ENCODE data around the gene BTRC.
A peak's percentile ranks its signal among the peaks of the same experiment; 100 is the strongest.

Gene BTRC

DNA sequence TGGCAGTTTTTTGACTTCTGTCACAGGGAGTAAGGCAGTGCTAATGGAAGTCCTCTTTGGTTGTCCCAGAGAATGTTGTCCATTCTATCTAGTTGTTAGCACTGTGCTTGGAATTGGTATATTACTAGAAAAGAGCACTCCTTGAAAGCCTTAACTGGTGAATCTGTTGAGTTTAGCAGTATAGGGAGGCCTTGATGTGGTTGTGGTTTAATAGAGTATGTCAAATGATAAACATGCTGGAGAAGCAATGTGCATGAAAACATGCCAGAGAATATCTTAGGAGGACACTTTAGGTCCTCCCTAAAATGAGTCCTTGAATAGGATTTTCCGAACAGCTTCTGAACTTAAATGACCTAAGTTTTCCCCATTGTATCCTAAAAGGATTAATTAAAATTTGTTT, 98.6 kb downstream of the BTRC start:
- H3K36me3 Mint-ChIP-seq (ENCODE audit: low read depth), result no peaks in the 10 kb centered on the region
- no peak for DNase-seq
- H3K27me3 Mint-ChIP-seq, result no peaks in the 10 kb centered on the region
- no peak overlapping the region for H3K4me3 Mint-ChIP-seq
- H3K27ac Mint-ChIP-seq, result no peak overlapping the region
- H3K4me1 Mint-ChIP-seq (ENCODE audit: low read depth), result peaks cover 33% of the 10 kb centered on the region
- H3K9me3 Mint-ChIP-seq, result no peaks in the 10 kb centered on the region

DNA sequence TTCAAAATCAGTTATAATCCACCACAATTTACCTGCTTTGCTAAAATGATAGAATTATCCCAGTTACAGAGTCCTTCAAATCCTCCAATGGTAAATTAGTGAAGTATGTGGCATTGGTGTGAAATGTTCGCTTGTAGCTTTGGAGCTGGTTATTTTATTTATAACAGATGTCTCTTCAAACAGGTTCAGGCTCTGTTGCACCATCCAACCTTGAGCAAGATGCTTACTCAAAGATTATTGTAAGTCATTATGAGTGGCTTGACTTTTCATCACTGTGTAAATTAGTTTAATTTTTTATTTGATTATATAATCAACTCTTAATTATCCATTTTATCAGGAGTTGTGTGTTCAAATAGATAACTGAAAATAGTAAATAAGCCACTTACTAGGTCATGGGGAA, 99.4 kb downstream of the BTRC start:
- DNase-seq, result no peak
- H3K27me3 Mint-ChIP-seq, result no peaks in the 10 kb centered on the region
- no peaks in the 10 kb centered on the region for H3K9me3 Mint-ChIP-seq
- H3K4me1 Mint-ChIP-seq (ENCODE audit: low read depth), result peaks cover 37% of the 10 kb centered on the region
- H3K36me3 Mint-ChIP-seq (ENCODE audit: low read depth), result no peaks in the 10 kb centered on the region
- no peak overlapping the region for H3K27ac Mint-ChIP-seq
- no peak overlapping the region for H3K4me3 Mint-ChIP-seq

DNA sequence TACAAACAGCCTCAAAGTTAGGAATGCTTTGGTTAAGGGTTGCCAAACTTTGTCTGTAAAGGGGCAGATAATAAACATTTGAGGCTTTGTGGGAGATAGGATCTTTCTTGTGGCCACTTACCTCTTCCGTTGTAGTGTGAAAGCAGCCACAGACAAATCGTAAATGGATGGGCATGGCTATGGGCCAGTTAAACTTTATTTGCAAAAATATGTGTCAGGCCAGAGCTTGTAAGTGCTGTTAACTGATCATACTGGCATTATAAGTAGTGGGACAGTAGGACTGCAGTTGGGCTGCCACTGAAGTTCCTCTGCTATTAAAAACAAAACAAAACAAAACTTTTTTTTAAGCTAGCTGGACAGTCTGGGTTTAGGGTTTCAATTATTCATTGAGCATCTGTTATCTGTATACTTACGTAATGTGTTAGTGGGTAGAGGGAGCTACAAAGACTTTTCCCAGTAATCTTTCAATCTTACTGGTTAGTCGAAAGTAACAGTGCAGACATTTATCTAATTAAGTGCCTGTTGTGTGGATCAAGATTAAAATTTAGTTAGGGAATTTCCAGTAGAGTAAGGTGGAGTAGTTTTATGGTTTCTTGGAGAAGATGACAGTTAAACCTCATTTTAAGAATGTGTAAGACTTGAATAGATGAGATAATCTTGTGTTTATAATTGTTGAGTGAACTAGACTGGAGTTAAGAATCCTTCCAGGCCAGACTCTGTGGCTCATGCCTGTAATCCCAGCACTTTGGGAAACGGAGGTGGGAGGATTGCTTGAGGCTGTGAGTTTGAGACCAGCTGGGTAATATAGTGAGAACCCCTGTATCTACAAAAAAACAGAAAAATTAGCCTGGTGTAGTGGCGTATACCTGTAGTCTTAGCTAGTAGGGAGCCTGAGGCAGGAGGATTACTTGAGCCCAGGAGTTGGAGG, 100.1 kb downstream of the BTRC start:
- H3K27me3 Mint-ChIP-seq, result no peaks in the 10 kb centered on the region
- DNase-seq, result no peak
- no peak overlapping the region for H3K4me3 Mint-ChIP-seq
- peaks cover 40% of the 10 kb centered on the region for H3K4me1 Mint-ChIP-seq (ENCODE audit: low read depth)
- no peaks in the 10 kb centered on the region for H3K36me3 Mint-ChIP-seq (ENCODE audit: low read depth)
- H3K27ac Mint-ChIP-seq, result no peak overlapping the region
- no peaks in the 10 kb centered on the region for H3K9me3 Mint-ChIP-seq

DNA sequence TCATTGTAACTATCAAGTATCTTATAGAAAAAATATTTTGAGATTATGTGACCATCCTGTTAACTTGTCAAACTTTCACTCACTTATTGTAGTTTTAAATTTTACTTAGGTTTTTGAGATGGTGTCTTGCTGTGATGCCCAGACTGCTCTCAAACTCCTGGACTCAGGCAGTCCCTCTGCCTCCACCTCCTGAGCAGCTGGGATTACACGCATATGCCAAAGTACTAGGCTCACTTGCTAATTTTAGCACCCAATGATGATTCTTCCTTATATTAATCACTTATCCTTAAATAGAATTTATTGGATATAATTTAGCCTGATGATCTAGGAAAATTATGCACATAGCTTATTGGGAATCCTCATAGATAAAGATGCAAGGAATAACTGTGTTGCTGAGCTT, 104.9 kb downstream of the BTRC start:
- peaks cover 5% of the 10 kb centered on the region for H3K36me3 Mint-ChIP-seq (ENCODE audit: low read depth)
- H3K4me3 Mint-ChIP-seq, result no peak overlapping the region
- DNase-seq, result no peak
- H3K4me1 Mint-ChIP-seq (ENCODE audit: low read depth), result peaks cover 17% of the 10 kb centered on the region
- H3K27ac Mint-ChIP-seq, result no peak overlapping the region
- no peaks in the 10 kb centered on the region for H3K9me3 Mint-ChIP-seq
- H3K27me3 Mint-ChIP-seq, result no peaks in the 10 kb centered on the region

DNA sequence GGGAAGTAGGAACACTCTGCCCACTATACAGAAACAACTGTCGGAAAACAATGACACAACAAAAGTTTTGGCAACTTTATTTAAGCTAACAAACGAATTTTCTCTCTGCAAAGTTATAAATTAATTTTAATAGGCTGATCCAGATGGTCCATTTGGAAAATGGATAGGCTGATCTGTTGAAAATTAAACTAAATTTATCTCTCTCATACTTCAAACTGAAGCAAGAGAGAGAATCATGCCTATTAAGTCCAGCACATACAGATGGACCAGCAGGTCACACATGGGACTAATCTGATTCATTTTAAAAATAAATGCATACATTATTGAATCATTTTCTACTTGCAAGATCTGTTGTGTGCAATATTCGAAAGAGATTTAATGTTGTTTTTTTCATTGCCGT, 110.1 kb downstream of the BTRC start:
- DNase-seq, result no peak
- Mint-ChIP-seq H3K27ac (no peak overlapping the region), H3K36me3 (ENCODE audit: low read depth) (peaks cover 5% of the 10 kb centered on the region), H3K9me3 (no peaks in the 10 kb centered on the region), H3K4me3 (no peak overlapping the region), H3K4me1 (ENCODE audit: low read depth) (peaks cover 8% of the 10 kb centered on the region), H3K27me3 (no peaks in the 10 kb centered on the region)

DNA sequence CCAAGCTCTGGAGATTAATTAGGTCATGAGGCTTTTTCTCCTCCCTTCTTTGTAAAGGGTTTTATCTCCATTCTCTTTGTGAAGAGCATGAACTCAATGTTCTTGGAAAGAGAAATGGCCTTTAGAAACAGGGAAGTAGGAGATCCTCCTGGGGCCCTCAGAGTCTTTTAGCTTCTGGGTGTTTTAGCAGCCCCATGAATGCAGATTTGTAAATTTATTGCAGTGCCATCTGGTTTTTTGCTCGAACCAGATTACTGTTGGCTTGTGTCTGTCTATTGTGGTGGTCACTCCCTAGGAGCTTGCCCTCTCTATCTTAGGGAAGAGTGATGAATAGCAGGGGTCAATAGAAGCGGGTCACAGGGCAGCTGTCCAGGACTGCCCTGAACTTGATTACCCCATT, 110.6 kb downstream of the BTRC start:
- Mint-ChIP-seq H3K27ac (no peak overlapping the region), H3K27me3 (no peaks in the 10 kb centered on the region), H3K9me3 (no peaks in the 10 kb centered on the region), H3K36me3 (ENCODE audit: low read depth) (peaks cover 5% of the 10 kb centered on the region), H3K4me3 (no peak overlapping the region), H3K4me1 (ENCODE audit: low read depth) (peaks cover 8% of the 10 kb centered on the region)
- no peak for DNase-seq

DNA sequence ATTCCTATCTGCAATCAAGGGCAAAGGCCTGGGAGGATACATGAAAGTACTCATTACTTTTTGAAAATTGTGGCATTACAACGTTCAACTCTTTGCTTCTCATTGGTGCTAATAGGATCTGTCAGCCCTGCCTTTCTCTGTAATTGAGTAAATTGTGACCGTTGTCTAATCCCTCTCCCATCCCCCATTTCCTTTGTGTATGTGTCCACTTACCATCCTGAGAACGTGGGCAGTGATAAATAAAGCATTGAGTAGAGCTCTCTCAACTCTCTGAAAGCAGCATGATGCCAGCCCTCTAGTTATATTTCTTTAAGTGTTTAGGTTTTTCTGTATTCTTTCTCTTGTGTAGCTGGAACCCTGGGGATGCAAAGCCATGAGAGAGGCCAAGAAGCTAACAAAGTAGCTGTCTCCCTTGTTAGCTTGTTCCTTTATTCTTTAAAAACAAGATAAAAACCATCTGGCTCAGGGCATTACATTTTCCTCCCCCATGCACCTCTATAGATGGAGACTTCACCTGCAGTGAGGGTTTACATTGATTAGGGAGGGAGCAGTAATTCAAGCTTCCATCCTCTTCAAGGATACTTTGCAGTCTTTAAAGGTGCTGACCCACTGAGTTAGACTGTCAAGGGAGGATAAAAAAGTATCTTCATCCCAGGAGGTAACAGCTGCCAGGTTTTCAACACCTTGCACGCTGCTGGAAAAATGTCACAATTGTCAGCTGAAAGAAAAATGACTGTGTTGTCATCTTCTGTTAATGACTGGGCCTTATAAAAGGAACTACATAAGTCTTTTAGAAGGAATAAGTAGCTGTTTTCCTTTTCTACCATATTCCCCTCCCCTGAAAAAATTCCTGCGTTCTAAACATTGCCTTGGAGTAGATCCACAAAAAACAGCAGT, 112.3 kb downstream of the BTRC start:
- Mint-ChIP-seq H3K4me1 (ENCODE audit: low read depth) (peaks cover 8% of the 10 kb centered on the region), H3K27ac (no peak overlapping the region), H3K27me3 (no peaks in the 10 kb centered on the region), H3K9me3 (no peaks in the 10 kb centered on the region), H3K4me3 (no peak overlapping the region), H3K36me3 (ENCODE audit: low read depth) (peaks cover 5% of the 10 kb centered on the region)
- DNase-seq, result no peak

DNA sequence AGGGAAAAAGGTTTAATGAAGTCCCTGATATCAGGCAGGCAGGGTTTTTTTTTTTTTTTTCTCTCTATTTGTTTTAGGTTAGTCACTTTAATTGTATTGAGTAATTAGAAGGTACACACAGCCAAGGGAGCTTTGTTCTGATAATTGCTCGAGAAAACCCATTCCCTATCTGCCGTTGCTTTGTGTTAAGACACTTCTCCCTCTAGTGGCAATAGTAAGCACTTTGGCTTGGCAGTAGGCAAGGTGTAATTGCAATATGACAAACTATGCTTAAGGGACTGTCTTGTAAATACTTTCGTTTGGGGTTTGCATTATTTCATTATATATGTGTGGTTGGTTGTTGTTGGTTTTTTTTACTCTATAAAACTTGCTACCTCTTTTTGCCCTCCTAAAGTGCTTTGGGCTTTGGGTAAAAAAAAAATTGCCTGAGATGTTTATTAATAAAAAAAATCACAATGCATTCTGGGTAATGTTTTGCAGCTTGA, 113.4 kb downstream of the BTRC start:
- H3K4me3 Mint-ChIP-seq, result no peak overlapping the region
- no peak for DNase-seq

DNA sequence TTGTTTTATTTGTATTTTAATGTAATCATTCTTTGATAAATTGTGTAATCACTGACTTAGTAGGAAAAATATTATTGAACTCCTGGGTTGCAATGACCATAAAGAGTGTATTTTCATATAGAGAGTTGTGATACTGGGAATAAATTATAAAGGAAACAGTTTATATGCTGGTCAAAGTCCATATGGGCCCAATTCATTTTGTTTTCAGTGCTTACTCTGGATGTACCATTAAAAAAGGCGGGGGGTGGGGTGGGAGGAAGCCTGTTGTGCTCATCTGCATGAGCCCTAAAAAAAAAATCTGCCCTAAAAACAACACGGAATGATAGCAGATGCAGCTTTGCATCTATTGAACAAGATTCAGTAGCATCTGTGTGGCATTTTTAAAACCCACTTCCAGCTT, 114.2 kb downstream of the BTRC start:
- H3K4me1 Mint-ChIP-seq (ENCODE audit: low read depth), result peaks cover 8% of the 10 kb centered on the region
- H3K36me3 Mint-ChIP-seq (ENCODE audit: low read depth), result peaks cover 3% of the 10 kb centered on the region
- H3K27me3 Mint-ChIP-seq, result no peaks in the 10 kb centered on the region
- H3K4me3 Mint-ChIP-seq, result no peak overlapping the region
- no peak overlapping the region for H3K27ac Mint-ChIP-seq
- DNase-seq, result no peak
- H3K9me3 Mint-ChIP-seq, result no peaks in the 10 kb centered on the region

More for the DNA sequence above, 113.4 kb downstream of the BTRC start:
- H3K36me3 Mint-ChIP-seq (ENCODE audit: low read depth), result no peaks in the 10 kb centered on the region
- peaks cover 8% of the 10 kb centered on the region for H3K4me1 Mint-ChIP-seq (ENCODE audit: low read depth)
- no peaks in the 10 kb centered on the region for H3K9me3 Mint-ChIP-seq
- H3K27ac Mint-ChIP-seq, result no peak overlapping the region
- no peaks in the 10 kb centered on the region for H3K27me3 Mint-ChIP-seq

DNA sequence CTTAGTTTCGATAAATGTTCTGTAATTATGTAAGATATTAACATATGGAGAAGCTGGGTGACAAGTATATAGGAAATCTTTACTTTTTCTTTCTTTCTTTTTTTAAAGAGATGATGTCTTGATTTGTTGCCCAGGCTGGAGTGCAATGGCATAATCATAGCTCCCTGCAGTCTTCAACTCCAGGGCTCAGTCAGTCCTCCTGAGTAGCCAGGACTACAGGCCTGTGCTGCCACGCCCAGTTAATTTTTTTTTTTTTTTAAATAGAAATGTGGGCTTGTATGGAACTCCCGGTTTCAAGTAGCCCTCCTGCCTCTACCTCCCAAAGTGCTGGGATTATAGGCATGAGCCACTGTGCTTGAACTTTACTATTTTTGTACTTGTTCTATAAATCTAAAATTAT, 122.4 kb downstream of the BTRC start:
- H3K27me3 Mint-ChIP-seq, result no peaks in the 10 kb centered on the region
- peaks cover 3% of the 10 kb centered on the region for H3K4me1 Mint-ChIP-seq (ENCODE audit: low read depth)
- H3K4me3 Mint-ChIP-seq, result no peak overlapping the region
- H3K27ac Mint-ChIP-seq, result no peak overlapping the region
- DNase-seq, result no peak
- peaks cover 19% of the 10 kb centered on the region for H3K36me3 Mint-ChIP-seq (ENCODE audit: low read depth)
- no peaks in the 10 kb centered on the region for H3K9me3 Mint-ChIP-seq

DNA sequence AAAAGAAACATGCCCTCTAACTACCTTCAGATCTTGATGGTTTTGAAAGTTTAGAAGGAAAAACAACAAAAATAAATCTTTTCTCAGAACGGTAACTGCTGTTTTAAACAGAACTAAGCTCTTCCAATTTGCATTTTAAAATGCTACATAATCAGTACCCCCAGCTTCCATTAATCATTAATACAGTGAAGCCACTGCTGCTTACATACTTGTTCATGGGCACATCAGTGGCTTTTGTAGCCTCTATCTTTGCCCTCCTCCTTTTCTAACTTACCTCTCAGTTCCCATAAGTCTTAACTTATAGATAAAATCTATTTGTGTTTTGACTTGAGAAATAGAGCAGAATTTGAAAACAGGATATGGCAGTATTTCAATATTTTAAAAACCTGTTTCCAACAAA, 125.0 kb downstream of the BTRC start:
- peaks cover 3% of the 10 kb centered on the region for H3K4me1 Mint-ChIP-seq (ENCODE audit: low read depth)
- H3K4me3 Mint-ChIP-seq, result no peak overlapping the region
- no peaks in the 10 kb centered on the region for H3K9me3 Mint-ChIP-seq
- no peak for DNase-seq
- peak overlapping the region; percentile 47 for H3K27ac Mint-ChIP-seq
- H3K27me3 Mint-ChIP-seq, result no peaks in the 10 kb centered on the region
- H3K36me3 Mint-ChIP-seq (ENCODE audit: low read depth), result peaks cover 25% of the 10 kb centered on the region

DNA sequence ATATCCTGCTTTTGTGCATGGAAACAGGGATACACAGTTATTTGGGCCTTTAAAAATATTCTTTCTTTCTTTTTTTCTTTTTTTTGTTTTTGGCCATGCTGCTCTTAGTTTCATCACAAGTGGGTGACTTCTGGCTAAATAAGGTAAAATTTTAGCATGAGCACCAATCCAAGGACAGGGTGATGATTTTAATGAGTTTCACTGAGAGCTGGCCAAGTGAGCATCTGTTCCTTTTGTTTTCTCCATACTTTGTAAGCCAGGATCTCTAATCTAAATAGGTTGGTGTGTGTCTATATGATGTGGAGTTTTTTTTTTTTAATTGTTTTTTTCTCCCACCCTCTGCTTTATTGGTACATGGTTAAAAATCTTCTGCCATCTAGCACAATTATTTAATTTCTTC, 127.3 kb downstream of the BTRC start:
- DNase-seq, result no peak
- Mint-ChIP-seq H3K4me3 (no peak overlapping the region), H3K27ac (no peak overlapping the region), H3K4me1 (ENCODE audit: low read depth) (peaks cover 6% of the 10 kb centered on the region), H3K9me3 (no peaks in the 10 kb centered on the region), H3K27me3 (no peaks in the 10 kb centered on the region), H3K36me3 (ENCODE audit: low read depth) (peaks cover 27% of the 10 kb centered on the region)

DNA sequence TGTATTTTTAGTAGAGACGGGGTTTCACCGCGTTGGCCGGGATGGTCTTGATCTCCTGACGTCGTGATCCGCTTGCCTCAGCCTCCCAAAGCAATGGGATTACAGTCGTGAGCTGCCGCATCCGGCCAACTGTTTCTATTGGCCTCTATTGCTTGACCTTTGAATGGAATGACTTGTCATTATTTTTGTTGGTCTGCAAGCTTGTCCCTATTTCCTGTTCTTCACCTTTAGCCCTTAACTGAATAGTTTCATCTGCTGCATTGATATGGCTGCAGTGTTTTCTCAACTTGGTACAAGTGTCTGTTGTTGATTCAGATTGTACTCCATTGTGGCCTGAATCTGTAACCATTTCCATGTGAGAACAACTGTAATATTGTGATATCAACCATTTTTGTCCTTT, 128.6 kb downstream of the BTRC start:
- no peaks in the 10 kb centered on the region for H3K9me3 Mint-ChIP-seq
- no peak overlapping the region for H3K27ac Mint-ChIP-seq
- no peaks in the 10 kb centered on the region for H3K27me3 Mint-ChIP-seq
- DNase-seq, result no peak
- H3K4me3 Mint-ChIP-seq, result no peak overlapping the region
- peaks cover 10% of the 10 kb centered on the region for H3K4me1 Mint-ChIP-seq (ENCODE audit: low read depth)
- peaks cover 27% of the 10 kb centered on the region for H3K36me3 Mint-ChIP-seq (ENCODE audit: low read depth)

DNA sequence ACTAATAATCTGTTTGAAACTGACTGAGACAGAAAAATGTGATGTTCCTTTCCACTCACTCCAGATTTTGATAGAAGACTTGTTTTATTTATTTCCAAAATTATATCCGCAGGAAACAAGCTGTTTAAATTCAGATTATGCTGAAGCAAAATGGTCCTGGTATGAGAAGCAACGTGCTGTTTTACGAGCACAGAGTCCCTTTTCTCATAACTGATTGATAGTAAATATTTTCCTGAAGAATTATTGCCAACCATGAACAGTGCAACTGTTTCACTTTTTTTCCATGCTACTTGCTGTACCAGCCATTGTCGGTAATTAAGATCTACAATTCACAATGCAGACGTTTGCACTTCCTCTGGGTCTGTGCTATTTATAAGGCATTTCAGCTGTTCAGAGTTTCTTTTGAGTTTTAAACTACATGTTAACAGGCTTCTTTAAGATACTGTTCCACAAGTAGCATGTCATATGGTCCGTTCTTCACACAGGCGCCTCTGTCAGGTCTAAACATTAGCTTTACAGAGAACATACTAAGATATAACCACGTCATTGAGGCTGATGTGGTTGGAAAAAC, 130.3 kb downstream of the BTRC start:
- H3K27me3 Mint-ChIP-seq, result no peaks in the 10 kb centered on the region
- H3K9me3 Mint-ChIP-seq, result no peaks in the 10 kb centered on the region
- H3K4me1 Mint-ChIP-seq (ENCODE audit: low read depth), result peaks cover 8% of the 10 kb centered on the region
- H3K4me3 Mint-ChIP-seq, result no peak overlapping the region
- peaks cover 22% of the 10 kb centered on the region for H3K36me3 Mint-ChIP-seq (ENCODE audit: low read depth)
- no peak for DNase-seq
- H3K27ac Mint-ChIP-seq, result no peak overlapping the region
